ENCODE results near the gene THAP12.
"Not testable (repeated sequence)": the region's sequence is repeated elsewhere in the genome, so short reads cannot be mapped to it uniquely, and the experiment has no call there.

THAP12 gene

DNA sequence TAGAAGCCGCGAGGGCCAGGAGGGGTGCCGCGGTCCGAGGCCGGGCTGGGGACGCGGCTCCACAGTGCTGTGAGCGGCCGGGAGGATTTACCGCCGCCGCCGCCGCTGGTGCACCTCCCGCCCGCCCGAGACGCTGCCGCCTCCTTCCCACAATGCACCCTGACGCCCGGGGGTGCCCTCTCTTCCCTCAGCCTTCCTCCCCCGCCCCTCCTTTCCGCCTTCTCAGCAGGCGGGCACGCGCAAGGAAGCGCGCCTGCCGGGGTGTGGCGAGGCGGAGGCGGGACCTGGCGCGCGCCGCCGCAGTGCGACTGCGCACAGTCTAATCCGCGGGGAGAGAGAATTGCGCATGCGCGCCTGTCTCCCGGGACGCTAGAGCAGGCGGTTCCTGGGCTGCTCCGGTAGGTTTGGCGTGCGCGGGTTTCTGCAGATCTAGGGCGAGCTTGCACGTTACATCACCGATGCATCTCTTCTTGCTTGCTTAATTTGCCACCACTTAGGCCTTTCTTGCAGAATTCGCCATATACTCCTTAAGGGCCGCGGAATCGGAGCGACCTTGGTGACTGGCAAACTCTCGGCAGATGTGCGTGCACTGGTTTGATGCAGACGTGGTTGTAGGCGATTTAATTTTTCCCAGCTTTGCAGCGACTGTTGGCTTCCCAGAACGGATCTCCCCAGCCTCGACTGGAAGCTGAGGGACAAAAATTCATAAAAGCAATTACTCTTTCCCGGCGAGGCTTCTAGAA is at the start of gene THAP12, which contains the start of gene GVQW3:
Gene THAP12 (minus strand): TSS at position 156 of the 743 bp plus-strand sequence. CDS start 296 bp downstream, outside the sequence.
Gene GVQW3 (plus strand): TSS at position 347 of the 743 bp plus-strand sequence. CDS start 506 bp downstream, outside the sequence.
- peak; percentile 95 for DNase-seq (ENCODE audit: low spot score)

- no peak for DNase-seq (ENCODE audit: low spot score)
Observed at GRCh38 chr11:76426660-76427059, 45.7 kb upstream of the THAP12 start.

- no peak for DNase-seq (ENCODE audit: low spot score)
Observed at GRCh38 chr11:76424891-76425290, 44.0 kb upstream of the THAP12 start.

- DNase-seq (ENCODE audit: low spot score) = no peak
Observed at GRCh38 chr11:76424379-76424778, 43.4 kb upstream of the THAP12 start.

DNA sequence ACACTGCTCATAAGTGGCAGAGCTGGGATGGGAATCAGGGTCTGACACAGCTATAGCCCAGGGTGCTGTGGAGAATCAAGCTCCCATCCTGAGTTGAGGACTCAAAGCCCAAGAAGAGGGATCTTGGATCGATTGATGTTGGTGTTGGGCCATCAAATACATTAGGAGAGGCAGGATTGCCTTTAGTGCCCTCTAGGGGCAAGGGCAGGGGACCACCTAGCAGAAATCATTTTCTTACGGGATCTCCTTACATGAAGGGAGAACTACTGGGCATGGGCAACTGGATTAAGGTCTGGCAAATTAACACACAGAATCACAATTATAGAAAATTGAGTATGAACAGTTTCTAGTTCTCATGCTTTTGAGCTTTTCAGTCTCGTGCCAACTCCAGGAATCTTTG is 39.0 kb upstream of the THAP12 start:
- no peak for DNase-seq (ENCODE audit: low spot score)

GRCh38 chr11:76415073-76415472 is 34.1 kb upstream of the THAP12 start:
- no peak for DNase-seq (ENCODE audit: low spot score)

GRCh38 chr11:76410851-76411357 is 30.0 kb upstream of the THAP12 start:
- DNase-seq (ENCODE audit: low spot score) = no peak

DNA sequence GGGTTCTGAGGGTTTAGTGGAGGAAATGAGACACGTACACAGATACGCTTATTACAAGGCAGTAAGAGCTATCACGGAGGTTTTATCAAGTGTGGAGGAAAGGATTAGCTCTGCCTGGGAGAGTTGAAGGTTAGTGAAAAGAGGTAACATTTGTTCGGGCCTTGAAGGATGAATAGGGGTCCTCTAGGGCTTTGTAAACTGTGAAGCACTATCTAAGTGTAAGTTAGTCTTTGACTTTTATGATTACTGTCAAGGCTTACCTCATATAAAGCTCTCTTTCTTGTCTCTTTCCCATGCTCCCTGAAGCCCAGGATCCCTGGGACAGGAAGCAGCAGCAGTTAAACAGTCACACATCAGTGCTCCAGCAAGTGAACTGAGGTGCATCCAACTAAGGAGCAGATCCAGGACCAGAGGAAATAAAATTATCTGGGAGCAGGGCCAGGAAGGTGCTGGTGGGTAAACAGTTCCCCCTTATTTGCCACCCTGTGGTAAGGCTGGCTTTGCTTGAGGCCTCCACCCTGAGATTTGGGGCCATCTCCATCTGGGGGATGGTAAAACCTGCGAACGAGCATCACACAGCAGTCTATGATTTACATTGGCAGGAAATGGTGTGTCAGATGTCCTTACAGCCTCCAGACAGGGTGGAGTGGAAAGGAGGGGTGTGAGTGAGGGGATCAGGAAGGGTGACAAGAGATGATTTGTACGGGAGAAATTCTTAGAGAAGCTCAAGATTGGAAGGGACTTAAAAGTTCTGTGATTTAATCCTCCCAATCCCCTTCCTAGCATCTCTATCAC is 27.4 kb upstream of the THAP12 start:
- DNase-seq (ENCODE audit: low spot score) = peak; percentile 15

DNA sequence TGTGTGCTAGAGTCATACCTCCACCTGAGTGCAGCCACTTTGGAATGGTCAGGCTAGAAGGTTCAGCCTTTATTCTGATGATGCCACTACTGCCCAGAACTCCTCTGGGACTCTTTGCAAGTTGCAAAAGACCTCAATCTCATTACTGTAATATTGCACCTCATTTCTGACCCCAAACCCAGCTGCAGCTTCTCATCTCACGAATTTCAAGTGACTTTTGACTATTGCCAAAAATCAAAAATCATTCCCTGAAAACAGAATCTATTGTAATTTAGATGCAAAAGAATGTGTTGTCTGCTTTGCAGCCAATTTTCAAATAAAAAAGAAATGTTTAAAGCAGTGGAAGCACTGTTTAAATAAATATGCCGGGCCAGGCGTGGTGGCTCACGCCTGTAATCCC is 25.4 kb upstream of the THAP12 start:
- no peak for DNase-seq (ENCODE audit: low spot score)

GRCh38 chr11:76401484-76401883 is 20.6 kb upstream of the THAP12 start:
- DNase-seq (ENCODE audit: low spot score) = not testable (repeated sequence)

DNA sequence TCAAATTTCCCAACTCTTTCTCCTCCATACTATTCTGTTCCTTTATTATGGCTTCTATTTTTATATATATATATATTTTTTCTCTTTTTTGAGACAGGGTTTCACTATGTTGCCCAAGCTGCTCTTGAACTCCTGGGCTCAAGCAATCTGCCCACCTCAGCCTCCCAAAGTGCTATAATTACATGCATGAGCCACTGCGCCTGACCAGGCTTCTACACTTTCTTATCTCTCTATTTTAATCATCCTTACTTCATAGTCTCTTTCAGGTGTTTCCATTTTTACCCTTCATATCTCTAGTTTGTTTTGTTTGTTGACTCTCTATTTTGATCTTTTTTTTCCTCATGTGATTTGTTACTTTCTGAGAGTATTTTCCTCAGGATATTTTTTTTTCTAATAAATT is 20.0 kb upstream of the THAP12 start:
- DNase-seq (ENCODE audit: low spot score) = no peak

- no peak for DNase-seq (ENCODE audit: low spot score)
Observed at GRCh38 chr11:76397383-76397782, 16.5 kb upstream of the THAP12 start.

DNA sequence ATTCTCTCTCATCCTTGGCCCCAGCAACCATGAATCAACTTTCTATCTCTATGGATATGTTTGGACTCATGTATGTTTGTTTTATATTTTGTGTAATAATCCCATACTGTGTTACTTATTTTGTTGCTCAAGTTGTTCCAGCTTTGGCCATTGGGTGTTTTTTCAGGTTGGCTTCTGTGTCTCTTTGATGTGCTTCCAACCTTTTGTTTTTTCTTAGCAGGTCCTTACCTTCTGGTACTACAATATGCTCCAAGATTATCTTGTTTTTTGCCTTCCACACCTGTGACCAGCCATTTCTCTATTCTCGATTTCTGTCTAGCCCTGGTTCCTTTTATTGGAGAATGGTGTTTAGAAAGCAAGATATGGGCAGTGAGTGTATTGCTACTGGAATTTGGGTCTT is 14.4 kb upstream of the THAP12 start:
- peak; percentile 59 for DNase-seq (ENCODE audit: low spot score)

- no peak for DNase-seq (ENCODE audit: low spot score)
Observed at GRCh38 chr11:76394411-76394810, 13.5 kb upstream of the THAP12 start.

- no peak for DNase-seq (ENCODE audit: low spot score)
Observed at GRCh38 chr11:76392870-76393269, 11.9 kb upstream of the THAP12 start.

GRCh38 chr11:76391811-76392475 is 11.0 kb upstream of the THAP12 start:
- DNase-seq (ENCODE audit: low spot score) = no peak

DNA sequence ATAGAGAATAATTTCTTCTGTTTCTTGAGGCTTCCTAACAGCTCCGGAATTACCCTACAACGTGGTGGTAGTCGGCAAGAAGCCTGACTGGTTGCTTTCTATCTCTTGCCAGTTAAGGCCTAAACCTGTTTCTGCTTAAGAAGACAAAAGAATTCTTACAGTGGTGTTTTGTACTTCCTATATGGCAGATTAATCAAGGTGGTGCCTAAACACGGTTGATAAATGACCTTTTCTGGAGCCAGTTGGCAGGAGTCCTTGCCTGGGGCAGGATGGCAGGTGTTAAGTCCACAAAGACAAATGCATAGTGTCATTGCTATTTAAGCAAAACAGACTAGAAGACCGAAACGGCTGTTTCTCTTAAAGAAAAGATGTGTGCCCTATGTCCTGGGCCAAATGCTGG is 10.1 kb upstream of the THAP12 start:
- peak; percentile 67 for DNase-seq (ENCODE audit: low spot score)

DNA sequence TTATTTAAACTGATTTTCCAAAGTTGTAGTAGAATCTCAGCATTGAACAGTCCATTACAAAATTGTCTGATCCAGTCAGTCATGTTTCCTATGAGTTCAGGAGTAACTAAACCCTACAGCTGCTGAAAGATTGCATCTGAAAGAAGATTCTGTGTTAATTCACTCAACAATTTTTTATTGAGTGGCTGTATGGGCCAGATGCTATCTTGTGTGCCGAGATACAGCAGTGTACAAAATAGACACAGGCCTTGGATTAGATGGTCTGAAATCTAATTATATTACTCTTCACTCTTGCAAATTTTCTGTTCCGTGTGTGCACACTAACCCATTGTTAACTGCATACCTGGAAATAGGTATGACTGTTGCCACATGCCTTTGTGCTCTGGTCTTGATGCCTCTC is 7.5 kb upstream of the THAP12 start:
- no peak for DNase-seq (ENCODE audit: low spot score)

DNA sequence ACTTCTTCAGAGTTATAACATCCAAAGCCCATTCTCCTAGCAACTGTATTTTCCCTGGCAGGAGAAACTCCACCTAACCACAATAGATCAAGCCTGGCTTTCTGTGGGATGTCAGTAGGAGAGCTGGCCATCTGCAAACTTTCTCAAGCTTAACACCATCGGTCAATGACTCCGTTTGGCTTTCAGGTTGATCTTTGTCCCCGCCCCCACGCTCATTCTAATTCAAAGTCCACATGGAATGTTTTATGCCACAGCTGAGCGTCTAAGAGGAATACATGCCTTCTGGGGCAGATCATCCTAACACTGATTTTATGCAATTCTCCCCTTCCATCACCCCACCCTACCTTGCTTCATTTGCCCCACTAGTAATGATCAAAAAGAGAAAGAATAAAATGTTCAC is 5.0 kb upstream of the THAP12 start:
- no peak for DNase-seq (ENCODE audit: low spot score)

- DNase-seq (ENCODE audit: low spot score) = no peak
Observed at GRCh38 chr11:76382209-76382608, 1.3 kb upstream of the THAP12 start.

DNA sequence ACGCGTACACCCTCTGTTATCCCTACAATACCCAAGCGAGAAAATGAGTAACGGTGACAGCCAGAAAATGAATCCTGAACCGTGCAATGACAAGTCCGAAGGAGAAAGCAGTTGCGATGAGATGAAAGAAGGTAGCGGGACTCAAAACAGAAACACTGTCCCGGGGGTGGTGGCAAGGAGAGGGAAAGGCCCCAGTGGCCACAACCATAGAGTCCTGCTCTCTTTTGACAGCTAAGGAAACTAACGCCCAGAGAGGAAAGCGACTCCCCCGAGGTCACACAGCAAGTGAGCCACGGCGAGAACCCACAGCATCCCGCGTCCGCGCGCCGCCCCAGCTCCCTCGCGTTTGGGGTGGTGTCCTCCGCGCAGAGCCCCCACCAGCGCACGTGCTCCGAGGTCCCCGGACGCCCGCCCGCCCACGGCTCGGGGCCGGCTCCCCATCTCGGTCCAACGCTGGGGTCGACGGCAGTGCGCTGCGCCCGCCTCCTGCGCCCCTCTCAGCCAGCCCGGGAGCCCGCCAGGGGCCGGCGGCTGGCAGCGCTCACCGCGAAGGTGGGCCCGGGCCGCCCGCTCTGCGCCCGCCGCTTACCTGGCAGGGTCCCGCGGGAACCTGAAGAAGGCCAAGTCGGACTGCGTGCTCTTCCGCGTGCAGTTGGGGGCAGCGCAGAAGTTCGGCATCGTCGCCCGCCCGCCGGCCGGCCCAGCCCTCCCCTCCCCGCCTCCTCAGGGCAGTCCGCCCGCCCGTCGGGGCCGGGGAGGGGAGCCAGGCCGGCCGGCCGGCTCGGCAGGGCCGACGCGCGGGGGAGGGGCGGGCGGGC is 564 bp downstream of the THAP12 start:
- peak; percentile 25 for DNase-seq (ENCODE audit: low spot score)

DNA sequence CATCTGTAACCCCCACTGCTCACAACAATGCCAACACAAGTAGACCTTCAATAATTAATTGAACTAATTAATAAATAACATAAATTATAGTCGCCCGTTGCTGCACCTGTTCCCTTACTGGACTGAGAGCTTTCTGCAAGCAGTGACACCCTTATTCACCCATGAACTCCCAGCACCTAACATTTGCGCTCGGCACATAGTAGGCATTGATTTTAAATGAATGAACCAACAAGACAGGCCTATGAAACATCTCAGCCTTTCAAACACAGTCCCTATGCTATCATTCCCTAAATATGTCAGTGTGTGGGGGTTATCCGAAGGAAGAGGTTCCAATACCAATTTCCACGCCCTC is 1.1 kb downstream of the THAP12 start:
- DNase-seq (ENCODE audit: low spot score) = no peak
